RWPE2 (cell line): ENCODE results near the gene CUBN.
A peak's percentile ranks its signal among the peaks of the same experiment; 100 is the strongest.

Experiments
- ATAC-seq: fragments of 200-7000 bp; cut with Tn5 transposase; 3 replicates; pipeline ENCODE4 v1.9.1; 2021; ENCODE audit warnings: low read depth
- DNase-seq: peaks from one replicate; pipeline ENCODE4 v3.0.0-alpha.2; 2020; ENCODE audit warnings: low spot score
- H3K27ac ChIP-seq: fragments of 450-650 bp; 2 replicates; pipeline ENCODE4 v1.5.1; 2017; ENCODE audit warnings: mild to moderate bottlenecking; ENCODE audit not compliant: poor library complexity, severe bottlenecking
- H3K27me3 ChIP-seq: fragments of 250-450 bp; sonication (Bioruptor Pico); 2 replicates; pipeline ENCODE4 v1.5.1; 2021; ENCODE audit warnings: mild to moderate bottlenecking, moderate library complexity; ENCODE audit not compliant: insufficient read depth, poor library complexity, severe bottlenecking
- H3K36me3 ChIP-seq: fragments of 250-450 bp; sonication (Bioruptor Pico); 2 replicates; pipeline ENCODE4 v1.5.1; 2020; ENCODE audit warnings: low read depth, mild to moderate bottlenecking, moderate library complexity
- H3K4me1 ChIP-seq: fragments of 250-450 bp; sonication (Bioruptor Pico); 2 replicates; pipeline ENCODE4 v1.5.1; 2021; ENCODE audit warnings: mild to moderate bottlenecking, moderate library complexity; ENCODE audit not compliant: insufficient read depth, poor library complexity, severe bottlenecking
- H3K4me3 ChIP-seq: fragments of 250-450 bp; sonication (Bioruptor Pico); 2 replicates; pipeline ENCODE4 v1.5.1; 2021; ENCODE audit warnings: mild to moderate bottlenecking, moderate library complexity; ENCODE audit not compliant: severe bottlenecking
- H3K9me3 ChIP-seq: fragments of 250-450 bp; sonication (Bioruptor Pico); 2 replicates; pipeline ENCODE4 v1.5.1; 2021; ENCODE audit warnings: mild to moderate bottlenecking, moderate library complexity; ENCODE audit not compliant: severe bottlenecking
- TF ChIP-seq, protein P1 (sequence below): fragments of 450-650 bp; IDR thresholded peaks from one replicate; pipeline ENCODE4 v1.5.1; 2017; ENCODE audit warnings: mild to moderate bottlenecking, moderate library complexity; ENCODE audit not compliant: poor library complexity, severe bottlenecking

CUBN gene

DNA sequence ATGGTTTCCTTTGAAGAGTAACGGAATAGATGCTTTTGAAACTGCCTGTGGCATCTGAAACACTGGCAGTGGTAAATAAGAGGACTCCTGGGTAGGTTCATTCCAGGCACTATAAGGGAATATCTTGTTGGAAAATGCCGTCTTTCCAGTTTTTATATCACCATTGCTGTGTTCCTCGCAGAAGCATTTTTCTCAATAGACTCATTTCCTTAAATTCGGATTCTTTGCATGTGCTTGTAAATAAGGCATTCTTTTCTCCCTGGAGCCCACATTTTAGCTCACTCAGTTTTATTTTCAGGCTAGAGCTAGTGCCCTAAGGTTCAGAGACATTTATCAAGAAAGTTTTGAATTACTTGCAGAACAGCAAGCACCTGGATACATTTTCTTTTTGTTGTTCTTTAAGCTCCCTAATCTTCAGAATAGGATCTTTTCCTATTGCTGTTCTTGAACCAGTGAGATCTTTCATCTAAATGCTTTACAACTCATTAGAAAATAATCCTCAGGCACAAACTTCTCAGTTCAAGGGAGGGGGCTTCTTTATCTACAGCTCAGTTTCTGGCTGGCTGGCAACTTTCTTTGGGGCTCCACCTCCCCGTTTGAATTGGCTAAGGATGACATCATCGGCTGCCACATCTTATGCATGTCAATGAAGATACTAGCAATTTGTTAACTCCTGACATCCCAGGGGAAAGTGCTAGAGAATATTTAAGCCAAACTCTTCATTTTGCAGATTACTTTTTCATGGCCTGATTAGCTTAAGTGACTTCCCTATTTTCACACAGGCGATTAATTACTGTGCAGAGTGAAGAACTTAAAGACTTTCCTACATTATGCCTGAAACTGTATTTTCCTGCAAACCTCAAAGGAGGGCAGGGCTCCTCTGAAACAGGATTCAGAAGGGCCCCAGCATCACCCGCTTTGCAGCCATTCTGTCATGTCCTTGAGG, 178.7 kb downstream of the CUBN start:
- Histone ChIP-seq H3K27ac (no peak overlapping the region), H3K27me3 (no peaks in the 10 kb centered on the region), H3K4me1 (peaks cover 7% of the 10 kb centered on the region), H3K9me3 (no peaks in the 10 kb centered on the region), H3K4me3 (no peak overlapping the region), H3K36me3 (no peaks in the 10 kb centered on the region)
- DNase-seq (no peak), ATAC-seq (peak; percentile 66; the same call in 2 of the 3 replicates)
- TF ChIP-seq, protein P1, sequence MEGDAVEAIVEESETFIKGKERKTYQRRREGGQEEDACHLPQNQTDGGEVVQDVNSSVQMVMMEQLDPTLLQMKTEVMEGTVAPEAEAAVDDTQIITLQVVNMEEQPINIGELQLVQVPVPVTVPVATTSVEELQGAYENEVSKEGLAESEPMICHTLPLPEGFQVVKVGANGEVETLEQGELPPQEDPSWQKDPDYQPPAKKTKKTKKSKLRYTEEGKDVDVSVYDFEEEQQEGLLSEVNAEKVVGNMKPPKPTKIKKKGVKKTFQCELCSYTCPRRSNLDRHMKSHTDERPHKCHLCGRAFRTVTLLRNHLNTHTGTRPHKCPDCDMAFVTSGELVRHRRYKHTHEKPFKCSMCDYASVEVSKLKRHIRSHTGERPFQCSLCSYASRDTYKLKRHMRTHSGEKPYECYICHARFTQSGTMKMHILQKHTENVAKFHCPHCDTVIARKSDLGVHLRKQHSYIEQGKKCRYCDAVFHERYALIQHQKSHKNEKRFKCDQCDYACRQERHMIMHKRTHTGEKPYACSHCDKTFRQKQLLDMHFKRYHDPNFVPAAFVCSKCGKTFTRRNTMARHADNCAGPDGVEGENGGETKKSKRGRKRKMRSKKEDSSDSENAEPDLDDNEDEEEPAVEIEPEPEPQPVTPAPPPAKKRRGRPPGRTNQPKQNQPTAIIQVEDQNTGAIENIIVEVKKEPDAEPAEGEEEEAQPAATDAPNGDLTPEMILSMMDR = no peak

DNA sequence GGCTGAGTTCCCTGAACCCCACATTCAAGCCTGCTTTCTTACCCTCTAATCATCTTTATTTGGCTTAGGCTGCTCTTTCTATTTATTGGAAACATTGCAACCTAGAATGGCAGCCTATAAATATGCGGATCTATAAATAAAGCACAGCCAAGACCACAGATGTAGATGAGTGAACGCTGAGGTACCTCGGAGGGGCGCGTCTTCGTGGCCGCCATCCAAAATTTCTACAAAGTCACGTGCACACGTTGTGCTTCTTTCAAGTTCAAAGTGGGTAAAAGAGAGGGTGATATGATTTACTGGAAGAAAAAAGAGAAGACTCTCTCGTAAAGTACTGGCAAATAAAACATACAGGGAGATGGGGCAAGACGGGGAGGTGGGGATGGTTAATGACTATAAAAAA, 179.8 kb downstream of the CUBN start:
- Histone ChIP-seq H3K27ac (no peak overlapping the region), H3K36me3 (no peaks in the 10 kb centered on the region), H3K27me3 (no peaks in the 10 kb centered on the region), H3K4me1 (peaks cover 7% of the 10 kb centered on the region), H3K9me3 (no peaks in the 10 kb centered on the region), H3K4me3 (no peak overlapping the region)
- TF ChIP-seq, protein P1 = no peak
- ATAC-seq (no peak), DNase-seq (no peak)

DNA sequence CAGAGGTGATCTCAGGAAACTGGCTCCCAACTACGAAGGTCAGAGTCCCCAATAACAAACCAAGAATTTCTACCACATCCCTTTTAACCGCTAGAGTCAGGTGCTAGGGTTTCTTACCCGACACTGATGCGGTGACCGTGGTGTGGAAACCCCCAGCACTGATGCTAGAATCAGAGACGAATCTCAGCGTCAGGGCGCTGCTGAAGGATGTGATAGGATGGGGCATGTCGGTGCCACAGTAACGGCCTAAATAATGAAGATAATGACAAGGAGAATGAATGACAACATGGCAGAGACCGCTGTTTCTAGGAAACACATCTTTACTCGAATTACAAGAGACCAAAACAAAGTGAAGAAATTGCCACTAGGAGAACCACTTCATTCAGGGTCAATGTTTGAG, 181.2 kb downstream of the CUBN start:
- no peaks in the 10 kb centered on the region for H3K9me3 ChIP-seq
- no peaks in the 10 kb centered on the region for H3K27me3 ChIP-seq
- H3K36me3 ChIP-seq = no peaks in the 10 kb centered on the region
- H3K4me1 ChIP-seq = peaks cover 7% of the 10 kb centered on the region
- DNase-seq (no peak), ATAC-seq (no peak)
- H3K4me3 ChIP-seq = no peak overlapping the region
- no peak overlapping the region for H3K27ac ChIP-seq
- TF ChIP-seq, protein P1 = no peak

DNA sequence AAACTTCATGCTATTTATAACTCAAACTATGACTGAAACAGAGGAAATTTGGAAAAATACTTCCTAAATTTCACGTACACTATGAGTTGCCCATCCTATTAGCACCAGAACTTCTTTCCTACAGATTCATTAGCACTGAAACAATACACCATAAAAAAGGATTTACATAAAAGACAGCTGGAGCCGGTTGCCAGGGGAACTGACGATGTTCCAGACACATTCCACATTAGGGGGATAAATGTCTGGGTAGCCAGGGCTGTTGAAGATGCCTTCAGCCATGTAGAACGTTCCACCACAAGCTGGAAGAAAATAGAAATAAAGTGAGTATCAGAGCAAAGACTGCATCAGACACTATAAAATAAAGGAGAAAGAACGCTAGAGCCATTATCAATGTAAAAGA, 182.5 kb downstream of the CUBN start:
- Histone ChIP-seq H3K27me3 (no peaks in the 10 kb centered on the region), H3K36me3 (no peaks in the 10 kb centered on the region), H3K27ac (no peak overlapping the region), H3K4me3 (no peak overlapping the region), H3K9me3 (no peaks in the 10 kb centered on the region), H3K4me1 (peaks cover 7% of the 10 kb centered on the region)
- no peak for ATAC-seq
- no peak for DNase-seq
- TF ChIP-seq, protein P1 = no peak

DNA sequence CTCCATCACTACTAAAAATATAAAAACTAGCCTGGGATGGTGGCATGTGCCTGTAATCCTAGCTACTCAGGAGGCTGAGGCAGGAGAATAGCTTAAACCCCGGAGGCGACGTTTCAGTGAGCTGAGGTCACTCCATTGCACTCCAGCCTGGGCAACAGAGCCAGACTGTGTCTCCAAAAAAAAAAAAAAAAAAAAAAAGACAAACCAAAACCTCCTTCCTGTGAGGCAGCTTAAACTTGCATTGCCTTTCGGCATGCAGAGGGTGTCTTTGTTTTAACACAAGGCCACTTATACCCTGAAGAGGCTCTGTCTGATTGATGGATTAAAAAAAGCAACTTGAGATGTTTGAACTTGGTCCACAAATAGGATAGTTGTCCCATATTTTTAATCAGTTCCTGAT, 184.0 kb downstream of the CUBN start:
- DNase-seq (no peak), ATAC-seq (no peak)
- Histone ChIP-seq H3K36me3 (no peaks in the 10 kb centered on the region), H3K27me3 (no peaks in the 10 kb centered on the region), H3K9me3 (no peaks in the 10 kb centered on the region), H3K4me3 (no peak overlapping the region), H3K27ac (no peak overlapping the region), H3K4me1 (peaks cover 2% of the 10 kb centered on the region)
- TF ChIP-seq, protein P1 = no peak
